CD4-positive, alpha-beta memory T cell (primary cell): ENCODE results near the gene AXL. TPM values are rescaled to one million over a fixed set of nuclear protein-coding genes. Genes with fewer than 3 reads are reported as not detected.

Source experiments
- CTCF ChIA-PET: fragments of 350-600 bp; sonication (Branson Sonifier 250); formaldehyde crosslinking; loops from one replicate; lab custom pipeline; 2021; ENCODE audit warnings: inconsistent platforms; ENCODE audit not compliant: partially characterized antibody; lab: Charles Lee
- POLR2A ChIA-PET: fragments of 350-600 bp; sonication (Branson Sonifier 250); formaldehyde crosslinking; loops from one replicate; lab custom pipeline; 2021; ENCODE audit not compliant: partially characterized antibody; lab: Charles Lee
- DNase-seq, 5 donors: peaks; one replicate each; pipeline versions ENCODE4 v3.0.0 to v3.0.0-alpha.2; 2020 to 2022; ENCODE audit warnings: mixed read lengths in 1 of 5
- H3K27ac ChIP-seq: one replicate; pipeline ENCODE4 v1.7.0; 2013; ENCODE audit warnings: low read depth, low read length
- H3K27me3 ChIP-seq: 2 replicates; pipeline ENCODE4 v1.7.0; 2013; ENCODE audit warnings: mild to moderate bottlenecking, low read length, moderate library complexity; ENCODE audit not compliant: insufficient read depth
- H3K36me3 ChIP-seq: 2 replicates; pipeline ENCODE4 v1.7.0; 2013; ENCODE audit warnings: mild to moderate bottlenecking, low read length, moderate library complexity; ENCODE audit not compliant: insufficient read depth
- H3K4me1 ChIP-seq: 2 replicates; pipeline ENCODE4 v1.7.0; 2013; ENCODE audit warnings: mild to moderate bottlenecking, low read length, moderate library complexity; ENCODE audit not compliant: insufficient read depth
- H3K4me3 ChIP-seq, 2 donors: one replicate each; pipeline ENCODE4 v1.7.0; 2013; ENCODE audit warnings: low read length in 2 of 2, mild to moderate bottlenecking in 1 of 2
- H3K9me3 ChIP-seq, 2 donors: one replicate each; pipeline ENCODE4 v1.7.0; 2013; ENCODE audit warnings: low read length in 2 of 2, control low read depth in 1 of 2; ENCODE audit not compliant: control insufficient read depth in 1 of 2
- H3K27ac Mint-ChIP-seq, 7 donors: one replicate each; pipeline ENCODE4 v1.8.0; 2020 to 2021; ENCODE audit warnings: mixed read lengths in 7 of 7, mild to moderate bottlenecking in 6 of 7, inconsistent platforms in 3 of 7, moderate library complexity in 3 of 7
- H3K27me3 Mint-ChIP-seq, 2 donors: one replicate each; pipeline ENCODE4 v1.8.0; 2020 to 2021; ENCODE audit warnings: mixed read lengths in 2 of 2
- H3K36me3 Mint-ChIP-seq, 2 donors: one replicate each; pipeline ENCODE4 v1.8.0; 2020 to 2021; ENCODE audit warnings: mixed read lengths in 2 of 2, inconsistent platforms in 1 of 2, mild to moderate bottlenecking in 1 of 2
- H3K4me1 Mint-ChIP-seq, 4 donors: one replicate each; pipeline ENCODE4 v1.8.0; 2020 to 2021; ENCODE audit warnings: mixed read lengths in 4 of 4, mild to moderate bottlenecking in 1 of 4
- H3K4me3 Mint-ChIP-seq, 8 donors: one replicate each; pipeline ENCODE4 v1.8.0; 2020 to 2021; ENCODE audit warnings: mixed read lengths in 8 of 8, mild to moderate bottlenecking in 7 of 8, moderate library complexity in 6 of 8, inconsistent platforms in 3 of 8
- H3K9me3 Mint-ChIP-seq, 8 donors: one replicate each; pipeline ENCODE4 v1.8.0; 2020 to 2021; ENCODE audit warnings: mixed read lengths in 8 of 8, mild to moderate bottlenecking in 5 of 8, inconsistent platforms in 3 of 8, moderate library complexity in 1 of 8
- intact Hi-C: fragments of 100-400 bp; cut with micrococcal nuclease; formaldehyde crosslinking; loops from one replicate; pipeline ENCODE4 v1.15.1; 2023
- polyA plus RNA-seq, 2 donors: library from polyadenylated mRNA; unstranded; fragments of 300-500 nt; fragmentation: Illumina TruSeq; gene quantifications; one replicate each; pipeline ENCODE4 v1.2.3, GENCODE V29; 2021
- total RNA-seq, 2 experiments: library from RNA; stranded (reverse); gene quantifications; one replicate each; pipeline ENCODE4 v1.2.3, GENCODE V29; 2021

Gene AXL
- total and polyA plus RNA-seq, 4 experiments from 2014 or later = 0.10 to 0.32 (median 0.29) TPM; not detected in 1

DNA sequence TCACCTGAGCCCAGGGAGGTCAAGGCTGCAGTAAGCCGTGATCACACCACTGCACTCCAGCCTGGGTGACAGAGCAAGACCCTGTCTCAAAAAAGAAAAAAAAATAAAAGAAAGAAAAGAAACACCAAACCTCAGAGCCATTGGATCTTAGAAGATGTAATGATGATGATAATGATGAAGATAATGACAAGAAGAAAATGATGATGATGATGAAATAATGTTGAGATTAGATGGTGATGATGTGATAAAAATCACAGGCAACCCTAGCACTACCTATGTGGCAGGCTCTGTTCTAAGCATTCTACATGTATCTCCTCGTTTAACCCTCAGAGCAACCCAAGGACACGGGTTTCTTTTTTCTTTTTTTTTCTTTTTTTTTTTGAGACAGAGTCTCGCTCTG, 25.1 kb downstream of the AXL start:
- H3K27me3 Mint-ChIP-seq = peaks cover 0 to 6% of the 10 kb centered on the region in 2 donors
- H3K27ac Mint-ChIP-seq = no peak overlapping the region
- Histone ChIP-seq H3K4me3 (no peak overlapping the region), H3K27ac (no peak overlapping the region), H3K4me1 (no peaks in the 10 kb centered on the region), H3K9me3 (no peaks in the 10 kb centered on the region), H3K36me3 (no peaks in the 10 kb centered on the region), H3K27me3 (no peaks in the 10 kb centered on the region)
- intact Hi-C loops = no loop called here
- ChIA-PET CTCF (no interaction called here), POLR2A (no interaction called here)
- H3K4me1 Mint-ChIP-seq = no peaks in the 10 kb centered on the region
- H3K4me3 Mint-ChIP-seq = no peak overlapping the region
- no peaks in the 10 kb centered on the region for H3K36me3 Mint-ChIP-seq
- DNase-seq = no peak
- no peaks in the 10 kb centered on the region for H3K9me3 Mint-ChIP-seq

DNA sequence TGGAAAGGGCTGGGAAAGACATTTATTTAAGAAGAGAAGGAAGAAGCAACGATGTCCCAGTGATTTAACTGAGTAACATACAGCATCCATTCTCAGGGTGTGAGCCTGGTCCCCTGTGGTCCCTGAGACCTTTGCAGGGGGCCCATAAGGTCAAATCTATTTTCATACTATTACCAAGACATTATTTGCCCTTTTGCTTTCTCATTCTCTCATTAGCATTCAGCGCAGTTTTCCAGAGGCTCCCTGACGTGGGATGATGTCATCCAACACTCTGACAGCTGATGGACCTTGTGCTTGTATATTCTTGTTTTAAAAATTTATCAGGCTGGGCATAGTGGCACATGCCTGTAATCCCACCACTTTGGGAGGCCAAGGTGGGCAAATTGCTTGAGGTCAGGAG, 26.8 kb downstream of the AXL start:
- no peaks in the 10 kb centered on the region for H3K9me3 ChIP-seq
- H3K27me3 ChIP-seq = no peaks in the 10 kb centered on the region
- Mint-ChIP-seq H3K27me3 (no peaks in the 10 kb centered on the region), H3K4me3 (no peak overlapping the region), H3K9me3 (no peaks in the 10 kb centered on the region), H3K4me1 (no peaks in the 10 kb centered on the region), H3K36me3 (no peaks in the 10 kb centered on the region), H3K27ac (no peak overlapping the region)
- intact Hi-C loops = no loop called here
- H3K36me3 ChIP-seq = no peaks in the 10 kb centered on the region
- H3K4me3 ChIP-seq = no peak overlapping the region
- no peaks in the 10 kb centered on the region for H3K4me1 ChIP-seq
- POLR2A ChIA-PET = no interaction called here
- CTCF ChIA-PET = interaction anchor here (0.7 to 0.8 kb wide), 2 partner anchors 76 to 259 kb away, joined by 3 read pairs; no protein-coding TSS in a partner anchor
- no peak overlapping the region for H3K27ac ChIP-seq
- no peak for DNase-seq

GRCh38 chr19:41248895-41249294, 29.9 kb downstream of the AXL start:
- ChIA-PET CTCF (interaction anchor here (1.1 kb wide), 1 partner anchor 100 kb away, joined by 3 read pairs; no protein-coding TSS in a partner anchor), POLR2A (no interaction called here)
- DNase-seq = no peak
- Histone ChIP-seq H3K4me1 (no peaks in the 10 kb centered on the region), H3K27me3 (no peaks in the 10 kb centered on the region), H3K27ac (no peak overlapping the region), H3K9me3 (no peaks in the 10 kb centered on the region), H3K36me3 (no peaks in the 10 kb centered on the region), H3K4me3 (no peak overlapping the region)
- intact Hi-C loops = no loop called here
- H3K27ac Mint-ChIP-seq = peak overlapping the region in 2 of 7 donors; percentile 64 to 71
- H3K27me3 Mint-ChIP-seq = peaks cover 2 to 7% of the 10 kb centered on the region in 2 donors
- H3K4me3 Mint-ChIP-seq = no peak overlapping the region
- no peaks in the 10 kb centered on the region for H3K9me3 Mint-ChIP-seq
- no peaks in the 10 kb centered on the region for H3K36me3 Mint-ChIP-seq
- H3K4me1 Mint-ChIP-seq = no peaks in the 10 kb centered on the region

GRCh38 chr19:41249707-41250423, 30.8 kb downstream of the AXL start:
- H3K4me1 ChIP-seq = no peaks in the 10 kb centered on the region
- no peaks in the 10 kb centered on the region for H3K27me3 ChIP-seq
- H3K27ac ChIP-seq = no peak overlapping the region
- CTCF ChIA-PET = interaction anchor here (1.1 kb wide), 1 partner anchor 99 kb away, joined by 3 read pairs; no protein-coding TSS in a partner anchor
- Mint-ChIP-seq H3K4me3 (no peak overlapping the region), H3K27ac (peak overlapping the region in 1 of 7 donors; percentile 35), H3K4me1 (no peaks in the 10 kb centered on the region), H3K36me3 (no peaks in the 10 kb centered on the region), H3K9me3 (no peaks in the 10 kb centered on the region), H3K27me3 (peaks cover 2 to 7% of the 10 kb centered on the region in 2 donors)
- H3K9me3 ChIP-seq = no peaks in the 10 kb centered on the region
- no peaks in the 10 kb centered on the region for H3K36me3 ChIP-seq
- POLR2A ChIA-PET = no interaction called here
- intact Hi-C loops = no loop called here
- DNase-seq = no peak
- H3K4me3 ChIP-seq = no peak overlapping the region

DNA sequence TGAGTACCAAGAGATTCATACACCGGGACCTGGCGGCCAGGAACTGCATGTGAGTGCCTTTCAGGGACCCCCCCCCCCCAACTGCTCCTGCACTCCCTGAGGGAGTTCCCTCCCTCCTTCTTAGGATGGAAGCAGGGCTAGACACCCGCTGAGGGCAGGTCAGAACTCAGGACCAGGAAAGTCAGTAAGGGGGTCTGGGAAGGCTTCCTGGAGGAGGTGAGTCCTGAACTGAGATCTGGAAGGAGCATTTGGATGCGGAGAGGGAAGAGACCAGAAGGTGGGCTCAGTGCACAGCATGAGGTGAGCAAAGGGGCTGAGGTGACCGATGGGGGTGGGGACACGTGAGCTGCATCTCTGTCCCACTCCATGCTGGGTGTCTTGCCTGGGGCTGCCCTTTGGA, 34.6 kb downstream of the AXL start:
- ChIA-PET CTCF (no interaction called here), POLR2A (no interaction called here)
- peaks cover 2 to 7% of the 10 kb centered on the region in 2 donors for H3K27me3 Mint-ChIP-seq
- intact Hi-C loops = no loop called here
- H3K4me1 ChIP-seq = no peaks in the 10 kb centered on the region
- H3K4me3 ChIP-seq = no peak overlapping the region
- no peaks in the 10 kb centered on the region for H3K9me3 ChIP-seq
- no peaks in the 10 kb centered on the region for H3K27me3 ChIP-seq
- H3K36me3 ChIP-seq = no peaks in the 10 kb centered on the region
- no peaks in the 10 kb centered on the region for H3K4me1 Mint-ChIP-seq
- no peak for DNase-seq
- peaks cover 0 to under 1% (median 0%) of the 10 kb centered on the region in 8 donors for H3K9me3 Mint-ChIP-seq
- peak overlapping the region in 1 of 7 donors; percentile 22 for H3K27ac Mint-ChIP-seq
- no peak overlapping the region for H3K4me3 Mint-ChIP-seq
- no peak overlapping the region for H3K27ac ChIP-seq
- H3K36me3 Mint-ChIP-seq = no peaks in the 10 kb centered on the region

DNA sequence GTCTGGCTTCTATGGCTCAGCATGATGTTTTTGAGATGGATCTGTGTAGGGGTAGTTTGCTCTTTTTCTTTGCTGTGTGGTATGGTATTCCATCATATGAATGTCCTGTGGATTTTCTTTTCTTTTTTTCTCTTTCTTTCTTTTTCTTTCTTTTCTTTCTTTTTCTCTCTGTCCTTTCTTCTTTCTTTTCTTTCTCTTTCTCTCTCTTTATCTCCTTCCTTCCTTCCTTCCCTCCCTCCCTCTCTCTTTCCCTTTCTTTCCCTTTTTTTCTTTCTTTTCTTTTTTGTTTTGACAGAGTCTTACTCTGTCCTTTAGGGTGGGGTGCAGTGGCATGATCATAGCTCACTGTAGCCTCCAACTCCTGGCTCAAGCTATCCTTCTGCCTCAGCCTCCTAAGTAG, 36.1 kb downstream of the AXL start:
- ChIA-PET CTCF (no interaction called here), POLR2A (no interaction called here)
- Histone ChIP-seq H3K27ac (no peak overlapping the region), H3K9me3 (no peaks in the 10 kb centered on the region), H3K36me3 (no peaks in the 10 kb centered on the region), H3K4me3 (no peak overlapping the region), H3K4me1 (no peaks in the 10 kb centered on the region), H3K27me3 (no peaks in the 10 kb centered on the region)
- H3K9me3 Mint-ChIP-seq = peaks cover 0 to 2% (median 0%) of the 10 kb centered on the region in 8 donors
- peak overlapping the region in 2 of 7 donors; percentile 7 to 37 for H3K27ac Mint-ChIP-seq
- intact Hi-C loops = no loop called here
- H3K4me3 Mint-ChIP-seq = no peak overlapping the region
- peaks cover 2 to 7% of the 10 kb centered on the region in 2 donors for H3K27me3 Mint-ChIP-seq
- no peaks in the 10 kb centered on the region for H3K36me3 Mint-ChIP-seq
- no peak for DNase-seq
- H3K4me1 Mint-ChIP-seq = no peaks in the 10 kb centered on the region

- peak overlapping the region; percentile 92 to 98 (median 97) for H3K4me3 Mint-ChIP-seq
- Histone ChIP-seq H3K4me3 (peak overlapping the region; percentile 21 to 70), H3K36me3 (no peaks in the 10 kb centered on the region), H3K27ac (peak overlapping the region; percentile 99), H3K9me3 (no peaks in the 10 kb centered on the region), H3K27me3 (no peaks in the 10 kb centered on the region), H3K4me1 (peaks cover 26% of the 10 kb centered on the region)
- peaks cover 16 to 46% (median 23%) of the 10 kb centered on the region in 4 donors for H3K4me1 Mint-ChIP-seq
- peak overlapping the region; percentile 99 to 100 (median 100) for H3K27ac Mint-ChIP-seq
- no peak for DNase-seq
- intact Hi-C loops = loop anchor here (1.0 to 5.0 kb wide), 9 partner anchors 35 to 819 kb away; partner anchors contain the start of gene EGLN2
- peaks cover 2 to 33% of the 10 kb centered on the region in 2 donors for H3K36me3 Mint-ChIP-seq
- ChIA-PET CTCF (interaction anchor here (0.9 to 9.1 kb wide), 6 partner anchors 41 to 178 kb away, joined by 3 to 165 read pairs (median 6); partner anchors contain the start of genes B9D2 and DMAC2), POLR2A (interaction anchor here (0.6 to 11.9 kb wide), 24 partner anchors 10 to 1291 kb away, joined by 3 to 711 read pairs (median 6); partner anchors contain the start of genes B9D2, CCDC97, DMAC2 and PSMC4)
- peaks cover 0 to 4% of the 10 kb centered on the region in 2 donors for H3K27me3 Mint-ChIP-seq
- peaks cover 0 to 12% (median 0%) of the 10 kb centered on the region in 8 donors for H3K9me3 Mint-ChIP-seq
Measured at GRCh38 chr19:41261474-41262190, 42.6 kb downstream of the AXL start.
